Right lobe of liver (tissue), 4 donors: ENCODE data around the gene STX5.

Experiments
- POLR2A ChIP-seq: fragments of 450-650 bp; IDR thresholded peaks from one replicate; pipeline ENCODE4 v1.6.1; 2017; ENCODE audit warnings: antibody characterized with exemption, mild to moderate bottlenecking
- TF ChIP-seq, protein P1 (sequence below), 4 donors: fragments of 200-600 bp in 3 of 4; fragments of 450-650 bp in 1 of 4; IDR thresholded peaks; one replicate each; pipeline versions ENCODE4 v1.5.1 to v1.8.0; 2016 to 2022; ENCODE audit warnings: antibody characterized with exemption in 4 of 4, mild to moderate bottlenecking in 2 of 4
- donor health status: DM: no; HTN: no; CAD: no.
- donor health status: DM: no; HTN: no; CAD: no.
- donor health status: DM: no; HTN: yes; CAD: no.

GRCh38 chr11:62856333-62856895 lies 24.6 kb upstream of the STX5 start:
- TF ChIP-seq, protein P1, sequence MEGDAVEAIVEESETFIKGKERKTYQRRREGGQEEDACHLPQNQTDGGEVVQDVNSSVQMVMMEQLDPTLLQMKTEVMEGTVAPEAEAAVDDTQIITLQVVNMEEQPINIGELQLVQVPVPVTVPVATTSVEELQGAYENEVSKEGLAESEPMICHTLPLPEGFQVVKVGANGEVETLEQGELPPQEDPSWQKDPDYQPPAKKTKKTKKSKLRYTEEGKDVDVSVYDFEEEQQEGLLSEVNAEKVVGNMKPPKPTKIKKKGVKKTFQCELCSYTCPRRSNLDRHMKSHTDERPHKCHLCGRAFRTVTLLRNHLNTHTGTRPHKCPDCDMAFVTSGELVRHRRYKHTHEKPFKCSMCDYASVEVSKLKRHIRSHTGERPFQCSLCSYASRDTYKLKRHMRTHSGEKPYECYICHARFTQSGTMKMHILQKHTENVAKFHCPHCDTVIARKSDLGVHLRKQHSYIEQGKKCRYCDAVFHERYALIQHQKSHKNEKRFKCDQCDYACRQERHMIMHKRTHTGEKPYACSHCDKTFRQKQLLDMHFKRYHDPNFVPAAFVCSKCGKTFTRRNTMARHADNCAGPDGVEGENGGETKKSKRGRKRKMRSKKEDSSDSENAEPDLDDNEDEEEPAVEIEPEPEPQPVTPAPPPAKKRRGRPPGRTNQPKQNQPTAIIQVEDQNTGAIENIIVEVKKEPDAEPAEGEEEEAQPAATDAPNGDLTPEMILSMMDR (IDR thresholded peaks at IDR 0.05) = no peak
- no peak for TF ChIP-seq POLR2A
